Sciatic nerve (tissue), 2 donors: Measurements from ENCODE around the gene COL20A1. TPM values are rescaled to one million over a fixed set of nuclear protein-coding genes. Genes with fewer than 3 reads are reported as not detected.
"Not testable (repeated sequence)": the region's sequence is repeated elsewhere in the genome, so short reads cannot be mapped to it uniquely, and the experiment has no call there.

ENCODE experiments used
- ATAC-seq: fragments of 200-7000 bp; cut with Tn5 transposase; one replicate; pipeline ENCODE4 v1.9.1; 2020; ENCODE audit warnings: mild to moderate bottlenecking, moderate library complexity
- DNase-seq: peaks from one replicate; pipeline ENCODE4 v3.0.0-alpha.2; 2020; ENCODE audit warnings: low spot score
- intact Hi-C: fragments of 100-400 bp; cut with DNase I; formaldehyde crosslinking; loops from one replicate; pipeline ENCODE4 v1.14.2; 2022
- total RNA-seq: library from RNA; stranded (reverse); fragmentation: NEBNext Ultra II Directional; extraction: Animal tissue kit (Norgen Biotek cat#: 25700); gene quantifications from one replicate; pipeline ENCODE4 v1.2.1, GENCODE V29; 2021
- donor health status: DM: no; HTN: no; CAD: no.
- donor health status: DM: no; HTN: no; CAD: no.

Gene COL20A1
- 0.22 TPM for total RNA-seq

GRCh38 chr20:63292904-63293303 is at the start of gene COL20A1:
COL20A1 (plus strand) TSS chr20:63293186; CDS start chr20:63295108, 1,922 bp downstream.
- DNase-seq, result no peak
- ATAC-seq, result no peak
- intact Hi-C loops, result no loop called here

GRCh38 chr20:63243604-63244247 is 49.3 kb upstream of the COL20A1 start:
- no peak for ATAC-seq
- intact Hi-C loops, result no loop called here
- DNase-seq, result no peak

GRCh38 chr20:63244468-63244867 is 48.5 kb upstream of the COL20A1 start:
- DNase-seq (no peak), ATAC-seq (no peak)
- intact Hi-C loops, result no loop called here

GRCh38 chr20:63246490-63247288 is 46.3 kb upstream of the COL20A1 start:
- DNase-seq (no peak), ATAC-seq (no peak)
- intact Hi-C loops, result no loop called here

- intact Hi-C loops, result no loop called here
- no peak for DNase-seq
- ATAC-seq, result no peak
Observed at GRCh38 chr20:63247671-63248228, 45.2 kb upstream of the COL20A1 start.

- DNase-seq, result no peak
- no peak for ATAC-seq
- intact Hi-C loops, result no loop called here
Observed at GRCh38 chr20:63248835-63249591, 44.0 kb upstream of the COL20A1 start.

- intact Hi-C loops, result no loop called here
- no peak for ATAC-seq
- DNase-seq, result no peak
Observed at GRCh38 chr20:63249891-63250290, 43.1 kb upstream of the COL20A1 start.

- ATAC-seq, intact Hi-C loops: not testable (repeated sequence)
Observed at GRCh38 chr20:63251350-63251749, 41.6 kb upstream of the COL20A1 start.

GRCh38 chr20:63252284-63252711 is 40.7 kb upstream of the COL20A1 start:
- intact Hi-C loops, result no loop called here
- no peak for ATAC-seq
- no peak for DNase-seq

More at GRCh38 chr20:63251350-63251749, 41.6 kb upstream of the COL20A1 start:
- not testable (repeated sequence) for DNase-seq

- ATAC-seq (no peak), DNase-seq (no peak)
- intact Hi-C loops, result no loop called here
Observed at GRCh38 chr20:63253065-63253437, 39.9 kb upstream of the COL20A1 start.

- DNase-seq, result no peak
- peak; percentile 56 for ATAC-seq
- intact Hi-C loops, result no loop called here
Observed at GRCh38 chr20:63253438-63254231, 39.4 kb upstream of the COL20A1 start.

- ATAC-seq, result no peak
- no peak for DNase-seq
- intact Hi-C loops, result no loop called here
Observed at GRCh38 chr20:63254232-63254605, 38.8 kb upstream of the COL20A1 start, which contains the start of gene NKAIN4. NKAIN4 (minus strand) TSS chr20:63254463; CDS start chr20:63254450, 13 bp downstream.

- DNase-seq (no peak), ATAC-seq (peak; percentile 39)
- intact Hi-C loops, result no loop called here
Observed at GRCh38 chr20:63254606-63255384, 38.2 kb upstream of the COL20A1 start.

- intact Hi-C loops, result no loop called here
- no peak for ATAC-seq
- no peak for DNase-seq
Observed at GRCh38 chr20:63255931-63256704, 36.9 kb upstream of the COL20A1 start.

- ATAC-seq, result no peak
- intact Hi-C loops, result no loop called here
- DNase-seq, result no peak
Observed at GRCh38 chr20:63256954-63257353, 36.0 kb upstream of the COL20A1 start.

- intact Hi-C loops, result no loop called here
- ATAC-seq (no peak), DNase-seq (no peak)
Observed at GRCh38 chr20:63257629-63258028, 35.4 kb upstream of the COL20A1 start.

GRCh38 chr20:63258781-63259180 is 34.2 kb upstream of the COL20A1 start:
- no peak for DNase-seq
- intact Hi-C loops, result no loop called here
- peak; percentile 76 for ATAC-seq
